Naive thymus-derived CD4-positive, alpha-beta T cell (primary cell): ENCODE measurements around the gene TSPAN13. TPM values are rescaled to one million over a fixed set of nuclear protein-coding genes. Genes with fewer than 3 reads are reported as not detected.

Source experiments
- ATAC-seq: fragments of 150-1000 bp; cut with Tn5 transposase; 2 replicates; pipeline ENCODE4 v1.10.0; 2021; ENCODE audit warnings: mild to moderate bottlenecking, moderate library complexity
- CTCF ChIA-PET: fragments of 350-600 bp; sonication (Branson Sonifier 250); formaldehyde crosslinking; loops from one replicate; lab custom pipeline; 2021; ENCODE audit warnings: antibody characterized with exemption; lab: Charles Lee
- POLR2A ChIA-PET: fragments of 350-600 bp; sonication (Branson Sonifier 250); formaldehyde crosslinking; loops from one replicate; lab custom pipeline; 2021; ENCODE audit warnings: antibody characterized with exemption, inconsistent platforms; lab: Charles Lee
- DNase-seq, 9 donors: peaks; one replicate each; pipeline versions ENCODE4 v3.0.0 to v3.0.0-alpha.2; 2020 to 2022; ENCODE audit warnings: mixed read lengths in 1 of 9
- H3K27ac ChIP-seq: one replicate; pipeline ENCODE4 v1.7.0; 2013; ENCODE audit warnings: mild to moderate bottlenecking, low read depth, low read length, moderate library complexity
- H3K27me3 ChIP-seq, 2 donors: one replicate each; pipeline ENCODE4 v1.7.0; 2013; ENCODE audit warnings: low read length in 2 of 2, mild to moderate bottlenecking in 2 of 2, moderate library complexity in 2 of 2; ENCODE audit not compliant: control insufficient read depth in 2 of 2, insufficient read depth in 2 of 2
- H3K36me3 ChIP-seq, 3 experiments: 1 replicate in 2 of 3; 2 replicates in 1 of 3; pipeline ENCODE4 v1.7.0; 2013; ENCODE audit warnings: low read length in 3 of 3, mild to moderate bottlenecking in 3 of 3, moderate library complexity in 1 of 3; ENCODE audit not compliant: insufficient read depth in 3 of 3, control insufficient read depth in 2 of 3
- H3K4me1 ChIP-seq, 2 donors: one replicate each; pipeline ENCODE4 v1.7.0; 2013; ENCODE audit warnings: low read length in 2 of 2, mild to moderate bottlenecking in 2 of 2, moderate library complexity in 1 of 2; ENCODE audit not compliant: control insufficient read depth in 2 of 2, insufficient read depth in 2 of 2
- H3K4me3 ChIP-seq: 2 replicates; pipeline ENCODE4 v1.7.0; 2013; ENCODE audit warnings: mild to moderate bottlenecking, low read length
- H3K9me3 ChIP-seq, 3 experiments: 1 replicate in 2 of 3; 2 replicates in 1 of 3; pipeline ENCODE4 v1.7.0; 2013; ENCODE audit warnings: low read length in 3 of 3; ENCODE audit not compliant: control insufficient read depth in 2 of 3
- H3K27ac Mint-ChIP-seq, 9 donors: one replicate each; pipeline ENCODE4 v1.8.0; 2020 to 2022; ENCODE audit warnings: mixed read lengths in 9 of 9, mild to moderate bottlenecking in 8 of 9, moderate library complexity in 5 of 9, inconsistent platforms in 2 of 9
- H3K27me3 Mint-ChIP-seq, 5 donors: one replicate each; pipeline ENCODE4 v1.8.0; 2021 to 2022; ENCODE audit warnings: mixed read lengths in 5 of 5, mild to moderate bottlenecking in 1 of 5
- H3K36me3 Mint-ChIP-seq, 5 donors: one replicate each; pipeline ENCODE4 v1.8.0; 2020 to 2022; ENCODE audit warnings: mixed read lengths in 5 of 5, mild to moderate bottlenecking in 3 of 5, inconsistent platforms in 1 of 5
- H3K4me1 Mint-ChIP-seq, 7 donors: one replicate each; pipeline ENCODE4 v1.8.0; 2020 to 2022; ENCODE audit warnings: mixed read lengths in 7 of 7, mild to moderate bottlenecking in 3 of 7, inconsistent platforms in 1 of 7
- H3K4me3 Mint-ChIP-seq, 10 donors: one replicate each; pipeline ENCODE4 v1.8.0; 2020 to 2022; ENCODE audit warnings: mild to moderate bottlenecking in 10 of 10, mixed read lengths in 10 of 10, moderate library complexity in 6 of 10, inconsistent platforms in 2 of 10
- H3K9me3 Mint-ChIP-seq, 11 donors: one replicate each; pipeline ENCODE4 v1.8.0; 2020 to 2022; ENCODE audit warnings: mixed read lengths in 11 of 11, mild to moderate bottlenecking in 4 of 11, inconsistent platforms in 1 of 11, moderate library complexity in 1 of 11
- intact Hi-C, 2 donors: fragments of 100-400 bp; cut with micrococcal nuclease; formaldehyde crosslinking; loops; one replicate each; pipeline ENCODE4 v1.15.1; 2023
- polyA plus RNA-seq, 2 donors: library from polyadenylated mRNA; unstranded; fragments of 300-500 nt; fragmentation: Illumina TruSeq; gene quantifications; one replicate each; pipeline ENCODE4 v1.2.3, GENCODE V29; 2021
- total RNA-seq, 6 experiments: library from RNA in 5 of 6; stranded (reverse) in 5 of 6; gene quantifications; 1 replicate in 5 of 6; 2 replicates in 1 of 6; pipeline ENCODE4 v1.2.3 and lab custom pipeline; 2021 to 2026

The TSPAN13 gene
- total and polyA plus RNA-seq, 7 experiments from 2014 or later, result 0.17 to 2.5 (median 0.53) TPM; not detected in 3

DNA sequence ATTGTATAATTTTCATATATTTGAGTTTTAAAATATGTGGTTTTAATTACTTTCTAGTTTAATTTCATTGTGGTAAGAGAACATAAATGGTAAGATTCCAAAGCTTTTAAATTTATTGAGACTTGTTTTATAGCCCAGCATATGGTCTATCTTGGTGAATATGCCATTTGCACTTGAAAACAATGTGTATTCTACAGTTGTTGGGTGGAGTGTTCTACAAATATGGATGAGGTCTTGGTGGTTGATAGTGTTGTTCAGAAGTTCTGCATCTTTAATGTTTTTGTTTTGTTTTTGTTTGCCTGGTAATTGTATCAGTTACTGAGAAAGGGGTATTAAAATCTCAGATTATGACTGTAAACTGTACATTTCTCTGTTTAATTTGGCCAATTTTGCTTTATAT is 37.6 kb upstream of the TSPAN13 start:
- H3K4me3 ChIP-seq, result no peak overlapping the region
- no peak for ATAC-seq
- H3K9me3 ChIP-seq, result no peaks in the 10 kb centered on the region
- no peaks in the 10 kb centered on the region for H3K36me3 ChIP-seq
- DNase-seq, result no peak
- no peaks in the 10 kb centered on the region for H3K27me3 ChIP-seq
- no peak overlapping the region for H3K27ac ChIP-seq
- Mint-ChIP-seq H3K4me3 (no peak overlapping the region), H3K9me3 (no peaks in the 10 kb centered on the region), H3K27me3 (no peaks in the 10 kb centered on the region), H3K27ac (no peak overlapping the region), H3K4me1 (no peaks in the 10 kb centered on the region), H3K36me3 (peaks cover 0 to 23% (median 8%) of the 10 kb centered on the region in 5 donors)
- POLR2A ChIA-PET, result no interaction called here
- H3K4me1 ChIP-seq, result no peaks in the 10 kb centered on the region
- CTCF ChIA-PET, result no interaction called here
- intact Hi-C loops, result no loop called here

- DNase-seq, result no peak
Measured at GRCh38 chr7:16718111-16718656, 35.4 kb upstream of the TSPAN13 start.

DNA sequence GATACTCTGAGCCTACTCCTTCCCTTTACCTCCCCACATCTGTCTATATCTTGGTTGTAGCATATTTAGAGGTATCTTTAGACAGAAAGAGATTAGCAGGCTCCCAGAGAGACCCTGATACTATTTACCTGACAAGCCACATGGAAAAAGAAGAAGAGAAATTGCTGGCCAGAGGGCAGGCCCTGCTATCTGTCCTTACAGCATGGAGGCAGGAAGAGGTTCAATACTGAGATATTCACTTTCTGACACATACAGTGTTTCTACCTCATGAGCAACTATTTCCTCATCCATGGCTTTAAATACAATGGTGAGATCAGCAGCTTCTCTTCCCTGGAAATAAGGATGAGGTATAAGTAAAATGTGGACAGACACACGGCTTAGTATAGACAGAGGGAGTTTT is 33.9 kb upstream of the TSPAN13 start:
- Histone ChIP-seq H3K4me3 (no peak overlapping the region), H3K4me1 (no peaks in the 10 kb centered on the region), H3K27me3 (no peaks in the 10 kb centered on the region), H3K36me3 (no peaks in the 10 kb centered on the region), H3K9me3 (no peaks in the 10 kb centered on the region), H3K27ac (no peak overlapping the region)
- ATAC-seq, result no peak
- POLR2A ChIA-PET, result no interaction called here
- Mint-ChIP-seq H3K9me3 (peaks cover 0 to 1% (median 0%) of the 10 kb centered on the region in 11 donors), H3K27ac (no peak overlapping the region), H3K27me3 (no peaks in the 10 kb centered on the region), H3K4me1 (no peaks in the 10 kb centered on the region), H3K36me3 (peaks cover 0 to 17% (median 8%) of the 10 kb centered on the region in 5 donors), H3K4me3 (no peak overlapping the region)
- DNase-seq, result no peak
- CTCF ChIA-PET, result no interaction called here
- intact Hi-C loops, result no loop called here

More at GRCh38 chr7:16718111-16718656, 35.4 kb upstream of the TSPAN13 start:
- peaks cover 0 to 1% (median 0%) of the 10 kb centered on the region in 11 donors for H3K9me3 Mint-ChIP-seq
- H3K27me3 ChIP-seq, result no peaks in the 10 kb centered on the region
- ATAC-seq, result no peak
- CTCF ChIA-PET, result interaction anchor here (0.5 kb wide), 1 partner anchor 28 kb away, joined by 5 read pairs; no protein-coding TSS in a partner anchor
- no peak overlapping the region for H3K27ac ChIP-seq
- H3K36me3 Mint-ChIP-seq, result peaks cover 0 to 12% (median 8%) of the 10 kb centered on the region in 5 donors
- no peaks in the 10 kb centered on the region for H3K9me3 ChIP-seq
- no peaks in the 10 kb centered on the region for H3K4me1 ChIP-seq
- intact Hi-C loops, result no loop called here
- H3K4me3 Mint-ChIP-seq, result no peak overlapping the region
- no peaks in the 10 kb centered on the region for H3K36me3 ChIP-seq
- H3K27me3 Mint-ChIP-seq, result no peaks in the 10 kb centered on the region
- H3K4me3 ChIP-seq, result no peak overlapping the region
- POLR2A ChIA-PET, result no interaction called here
- no peaks in the 10 kb centered on the region for H3K4me1 Mint-ChIP-seq
- no peak overlapping the region for H3K27ac Mint-ChIP-seq

GRCh38 chr7:16721541-16721940 is 32.0 kb upstream of the TSPAN13 start:
- Mint-ChIP-seq H3K27me3 (no peaks in the 10 kb centered on the region), H3K27ac (no peak overlapping the region), H3K9me3 (peaks cover 0 to 1% (median 0%) of the 10 kb centered on the region in 11 donors), H3K4me3 (no peak overlapping the region), H3K36me3 (peaks cover 0 to 12% (median 3%) of the 10 kb centered on the region in 5 donors), H3K4me1 (no peaks in the 10 kb centered on the region)
- H3K4me3 ChIP-seq, result no peak overlapping the region
- H3K27me3 ChIP-seq, result no peaks in the 10 kb centered on the region
- H3K27ac ChIP-seq, result no peak overlapping the region
- intact Hi-C loops, result no loop called here
- no peak for ATAC-seq
- CTCF ChIA-PET, result no interaction called here
- POLR2A ChIA-PET, result no interaction called here
- H3K9me3 ChIP-seq, result no peaks in the 10 kb centered on the region
- no peak for DNase-seq
- H3K4me1 ChIP-seq, result no peaks in the 10 kb centered on the region
- H3K36me3 ChIP-seq, result no peaks in the 10 kb centered on the region

DNA sequence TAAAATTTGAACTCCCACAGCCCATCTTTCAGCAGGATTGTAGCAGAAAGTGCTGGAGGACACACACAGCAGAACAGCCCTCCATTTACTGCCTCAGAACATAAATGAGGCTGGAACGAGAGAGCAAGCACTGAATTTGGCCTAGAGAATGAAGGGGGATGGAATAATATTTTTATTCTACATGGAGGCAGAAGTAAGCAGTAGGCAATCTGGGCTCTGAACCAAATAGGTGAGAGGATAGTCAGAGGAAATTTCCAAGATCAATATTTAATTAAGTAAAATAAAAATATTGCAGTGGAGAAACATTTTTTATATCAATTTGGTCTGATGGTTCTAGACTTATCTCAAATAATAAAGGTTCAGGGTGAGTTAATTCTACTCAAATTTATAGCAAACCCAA is 29.2 kb upstream of the TSPAN13 start:
- ATAC-seq (no peak), DNase-seq (no peak)
- Mint-ChIP-seq H3K4me3 (no peak overlapping the region), H3K27me3 (no peaks in the 10 kb centered on the region), H3K36me3 (peaks cover 0 to 11% (median 2%) of the 10 kb centered on the region in 5 donors), H3K27ac (no peak overlapping the region), H3K9me3 (peaks cover 0 to 2% (median 0%) of the 10 kb centered on the region in 11 donors), H3K4me1 (no peaks in the 10 kb centered on the region)
- H3K4me1 ChIP-seq, result no peaks in the 10 kb centered on the region
- ChIA-PET CTCF (no interaction called here), POLR2A (no interaction called here)
- no peak overlapping the region for H3K4me3 ChIP-seq
- no peaks in the 10 kb centered on the region for H3K27me3 ChIP-seq
- no peak overlapping the region for H3K27ac ChIP-seq
- no peaks in the 10 kb centered on the region for H3K36me3 ChIP-seq
- intact Hi-C loops, result no loop called here
- H3K9me3 ChIP-seq, result no peaks in the 10 kb centered on the region

GRCh38 chr7:16726189-16726588 is 27.4 kb upstream of the TSPAN13 start:
- Histone ChIP-seq H3K36me3 (no peaks in the 10 kb centered on the region), H3K9me3 (no peaks in the 10 kb centered on the region), H3K27me3 (no peaks in the 10 kb centered on the region), H3K27ac (no peak overlapping the region), H3K4me3 (no peak overlapping the region), H3K4me1 (no peaks in the 10 kb centered on the region)
- H3K36me3 Mint-ChIP-seq, result peaks cover 0 to 8% (median 2%) of the 10 kb centered on the region in 5 donors
- no peak for ATAC-seq
- H3K4me1 Mint-ChIP-seq, result no peaks in the 10 kb centered on the region
- no peak overlapping the region for H3K27ac Mint-ChIP-seq
- no peak for DNase-seq
- ChIA-PET POLR2A (no interaction called here), CTCF (no interaction called here)
- intact Hi-C loops, result no loop called here
- no peak overlapping the region for H3K4me3 Mint-ChIP-seq
- no peaks in the 10 kb centered on the region for H3K27me3 Mint-ChIP-seq
- H3K9me3 Mint-ChIP-seq, result peaks cover 0 to 2% (median 0%) of the 10 kb centered on the region in 11 donors

GRCh38 chr7:16727736-16728135 is 25.8 kb upstream of the TSPAN13 start:
- no peak overlapping the region for H3K4me3 ChIP-seq
- Mint-ChIP-seq H3K4me3 (no peak overlapping the region), H3K27me3 (no peaks in the 10 kb centered on the region), H3K4me1 (no peaks in the 10 kb centered on the region), H3K9me3 (peaks cover 0 to 2% (median 0%) of the 10 kb centered on the region in 11 donors), H3K27ac (no peak overlapping the region), H3K36me3 (peaks cover 0 to 8% (median 2%) of the 10 kb centered on the region in 5 donors)
- no peaks in the 10 kb centered on the region for H3K9me3 ChIP-seq
- no peak for ATAC-seq
- POLR2A ChIA-PET, result no interaction called here
- no peaks in the 10 kb centered on the region for H3K4me1 ChIP-seq
- no peaks in the 10 kb centered on the region for H3K36me3 ChIP-seq
- intact Hi-C loops, result no loop called here
- no peaks in the 10 kb centered on the region for H3K27me3 ChIP-seq
- DNase-seq, result no peak
- CTCF ChIA-PET, result no interaction called here
- H3K27ac ChIP-seq, result no peak overlapping the region
